NOMO-1 (cell line): ENCODE data around the gene HJV.
A peak's percentile ranks its signal among the peaks of the same experiment; 100 is the strongest.

Experiments
- DNase-seq, 2 experiments: peaks; one replicate each; lab custom pipeline; 2025; ENCODE audit not compliant: unreplicated experiment in 2 of 2; lab: John Stamatoyannopoulos, UW

The HJV gene

DNA sequence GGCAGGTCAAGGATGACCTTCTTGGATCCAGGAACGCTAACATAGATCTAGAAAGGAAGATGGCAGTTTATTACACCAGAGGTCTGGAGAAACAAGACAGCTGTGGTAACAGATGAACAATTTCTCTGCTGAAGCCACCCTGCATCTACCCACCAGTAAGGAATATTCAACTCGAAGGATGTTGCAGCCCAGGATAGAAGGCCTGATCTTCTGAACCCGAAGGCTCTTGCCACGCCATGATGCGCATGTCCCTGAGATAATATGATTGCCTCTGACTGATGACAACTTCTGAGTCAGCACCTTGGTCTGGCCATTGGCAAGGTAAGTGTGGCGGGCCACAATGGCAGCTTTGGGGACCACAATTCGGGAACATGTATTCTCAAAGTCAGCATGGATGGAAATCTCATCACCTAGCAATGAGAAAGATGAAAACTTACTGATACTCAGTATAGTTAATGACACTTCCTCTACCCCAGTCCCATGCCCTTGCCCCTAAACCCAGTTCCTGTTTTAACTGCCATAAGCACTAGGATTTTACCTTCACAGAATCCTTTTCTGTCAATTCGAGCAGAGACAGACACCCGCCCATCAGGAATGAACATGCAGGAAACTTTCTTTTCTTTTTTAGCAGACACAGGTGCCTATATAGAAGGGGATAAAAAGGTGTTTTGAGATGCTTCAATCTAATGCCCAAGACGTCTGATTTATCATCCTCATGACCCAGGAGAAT is 27.0 kb downstream of the HJV start:
- peak; percentile 27 to 55 for DNase-seq

DNA sequence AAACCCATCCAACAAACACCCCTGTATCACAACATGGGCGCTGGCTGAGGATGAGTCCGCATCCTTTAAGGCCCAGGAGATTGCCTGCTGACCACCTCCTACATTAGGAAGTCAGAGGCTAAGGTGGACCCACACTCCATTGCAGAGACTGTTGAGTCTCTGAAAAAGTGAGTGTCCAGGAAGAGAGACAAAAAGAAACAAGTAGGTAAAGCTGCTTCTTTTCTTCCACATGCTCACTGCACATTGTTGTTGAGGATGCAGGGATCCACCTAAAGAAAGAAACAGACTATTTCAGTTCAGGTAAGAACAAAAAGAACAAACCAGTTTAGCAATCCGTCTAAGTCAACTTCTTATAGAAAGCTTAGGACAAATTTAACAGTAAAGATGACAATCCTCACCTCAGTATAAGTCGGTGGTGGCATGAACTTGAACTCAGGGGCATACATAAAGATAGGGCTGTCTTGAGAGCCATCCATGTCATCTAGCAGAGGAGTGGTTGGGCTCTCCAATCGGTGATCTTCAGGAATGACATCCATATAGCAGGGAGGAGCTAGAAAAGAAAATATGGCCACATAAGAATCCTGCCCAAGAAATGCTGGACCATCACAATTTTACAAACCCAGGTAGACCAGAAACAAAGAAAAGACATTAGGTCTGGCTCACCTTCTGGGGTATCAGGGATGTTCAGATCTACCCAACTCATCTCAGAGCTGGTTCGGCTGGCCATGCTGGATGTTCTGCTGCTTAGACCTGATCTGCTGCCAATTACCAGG is 27.7 kb downstream of the HJV start:
- no peak for DNase-seq

DNA sequence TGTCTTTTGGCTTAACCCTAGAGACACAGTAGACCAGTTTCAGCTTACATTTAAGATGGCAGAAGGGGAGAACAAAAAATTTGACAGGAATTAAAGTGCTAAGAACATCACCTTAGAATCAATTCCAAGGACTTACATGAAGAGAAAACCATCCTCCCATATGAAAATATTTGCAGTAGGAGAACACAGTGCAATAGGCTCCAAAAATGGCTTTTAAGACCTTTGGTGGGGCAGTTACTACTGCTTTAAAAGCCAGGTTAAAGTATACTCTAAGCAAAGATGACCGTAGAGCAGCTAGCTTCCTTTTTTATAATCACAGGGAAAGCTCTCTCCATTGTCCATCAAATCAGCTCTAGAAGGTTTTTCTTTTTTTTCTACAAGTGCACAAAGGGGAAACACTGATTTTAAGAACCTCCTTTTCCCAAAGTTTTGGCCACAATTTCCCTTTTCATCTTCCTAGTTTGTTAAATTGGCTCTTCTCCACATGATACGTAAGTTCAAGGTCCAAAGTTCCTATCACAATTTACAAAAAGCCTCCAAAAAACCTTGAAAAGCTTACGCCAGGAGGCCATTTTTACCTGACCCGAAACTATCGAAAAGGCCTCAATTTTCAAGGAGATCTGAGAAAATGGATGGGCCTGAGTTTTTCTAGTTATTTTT is 28.4 kb downstream of the HJV start:
- no peak for DNase-seq

DNA sequence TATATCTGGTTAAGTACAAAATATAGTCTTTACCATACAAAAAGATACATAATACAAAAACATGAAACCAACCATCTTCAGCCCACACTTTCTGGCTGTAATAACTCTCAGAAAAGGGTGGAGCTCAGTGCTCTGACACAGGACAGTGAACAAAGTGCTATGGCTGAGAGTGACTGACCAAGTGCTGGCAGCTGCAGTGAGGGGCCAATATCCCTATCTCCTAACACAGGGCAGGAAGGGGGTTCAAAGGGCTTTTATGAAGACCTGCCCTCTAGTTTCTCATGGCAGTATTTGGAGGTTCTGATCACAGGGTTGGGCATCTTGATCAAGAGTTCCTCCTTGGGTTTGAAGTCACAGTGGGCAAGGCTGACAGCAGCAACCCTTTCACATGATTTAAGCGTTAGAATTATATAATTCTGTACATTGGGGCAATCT is 29.0 kb downstream of the HJV start:
- no peak for DNase-seq

DNA sequence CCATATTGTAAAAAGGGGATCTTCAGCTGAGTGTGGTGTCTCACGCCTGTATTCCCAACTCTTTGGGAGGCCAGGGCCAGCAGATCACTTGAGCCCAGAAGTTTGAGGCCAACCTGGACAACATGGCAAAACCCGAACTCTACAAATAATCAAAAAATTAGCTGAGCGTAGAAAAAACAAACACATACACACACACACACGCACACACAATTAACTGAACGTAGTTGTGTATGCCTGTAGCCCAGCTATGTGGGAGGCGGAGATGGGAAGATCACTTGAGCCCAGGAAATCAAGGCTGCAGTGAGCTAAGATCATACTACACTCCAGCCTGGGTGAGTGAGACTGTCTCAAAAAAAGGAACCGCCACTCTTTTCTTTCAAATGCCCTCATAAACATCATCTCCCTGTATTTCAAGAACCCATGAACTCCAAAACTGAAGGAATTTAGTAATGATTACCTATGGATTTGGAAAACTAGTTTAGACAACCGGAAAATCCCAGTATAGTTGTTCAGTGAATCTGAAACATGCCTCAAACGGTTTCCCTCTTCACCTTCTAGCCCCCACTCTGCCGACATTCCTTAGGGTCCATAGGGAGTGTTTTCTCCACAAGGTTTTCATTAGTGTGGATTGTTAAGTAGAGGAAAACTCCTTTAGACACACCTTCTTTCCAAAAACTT is 29.7 kb downstream of the HJV start:
- DNase-seq = no peak

DNA sequence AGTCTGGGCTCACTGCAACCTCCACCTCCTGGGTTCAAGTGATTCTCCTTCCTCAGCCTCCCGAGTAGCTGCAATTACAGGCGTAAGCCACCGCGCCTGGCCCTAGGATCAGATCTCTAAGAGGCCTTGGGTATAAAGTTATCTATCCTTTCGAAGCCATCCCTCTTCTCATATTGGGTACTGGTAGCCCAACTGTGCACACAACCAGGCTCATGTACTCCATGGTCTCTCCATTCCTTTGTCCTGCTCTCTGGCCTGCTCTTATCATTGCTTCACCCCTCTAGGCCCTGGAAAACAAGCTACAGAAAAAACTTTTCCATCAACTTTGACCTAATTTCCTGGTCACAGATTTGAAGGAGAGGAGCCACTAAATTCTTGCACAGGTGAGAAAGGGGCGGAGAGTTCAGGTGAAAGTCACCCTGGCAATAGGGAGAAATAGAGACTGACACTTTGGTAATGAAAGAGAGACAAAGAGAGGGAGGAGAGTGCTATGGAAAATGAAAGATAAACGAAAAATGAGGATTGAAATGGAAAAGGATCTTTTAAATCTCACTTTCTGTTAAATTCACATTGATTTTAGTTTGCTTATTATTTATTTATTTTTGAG is 31.2 kb downstream of the HJV start:
- DNase-seq = no peak

DNA sequence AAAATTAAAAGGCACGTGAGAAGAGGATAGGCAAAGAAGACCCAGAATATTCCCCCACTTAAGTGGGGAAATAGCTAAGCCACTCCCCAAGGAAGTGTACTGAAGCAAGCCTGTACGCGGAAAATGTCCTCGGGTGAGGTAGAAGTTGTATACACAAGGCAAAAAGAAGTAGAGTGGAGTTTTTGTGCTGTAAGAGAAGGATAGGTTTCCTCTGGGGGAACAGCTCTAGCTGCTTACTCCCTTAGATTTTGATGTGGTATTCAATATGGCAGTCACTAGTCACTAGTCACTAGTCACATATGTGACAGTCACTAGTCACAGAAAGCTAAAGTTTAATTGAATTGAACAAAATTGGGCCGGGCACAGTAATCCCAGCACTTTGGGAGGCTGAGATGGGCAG is 32.8 kb downstream of the HJV start:
- no peak for DNase-seq

DNA sequence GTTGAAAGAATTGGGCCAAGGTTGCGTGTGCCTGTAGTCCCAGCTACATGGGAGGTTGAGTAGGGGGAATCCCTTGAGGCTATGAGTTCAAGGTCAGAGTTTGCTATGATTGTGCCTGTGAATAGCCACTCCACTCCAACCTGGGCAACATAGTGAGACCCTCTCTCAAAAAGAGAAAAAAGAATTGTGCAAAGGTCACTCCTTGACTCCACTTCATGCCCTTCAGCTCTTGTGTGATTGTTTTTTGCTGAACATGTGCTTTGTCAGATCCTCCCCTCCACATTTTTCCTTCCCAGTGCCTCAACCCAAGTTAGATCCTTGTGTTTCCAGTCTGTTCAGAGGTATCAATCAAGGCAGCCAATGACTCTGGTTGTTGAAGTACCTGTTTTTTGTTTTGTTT is 33.6 kb downstream of the HJV start:
- DNase-seq = no peak

DNA sequence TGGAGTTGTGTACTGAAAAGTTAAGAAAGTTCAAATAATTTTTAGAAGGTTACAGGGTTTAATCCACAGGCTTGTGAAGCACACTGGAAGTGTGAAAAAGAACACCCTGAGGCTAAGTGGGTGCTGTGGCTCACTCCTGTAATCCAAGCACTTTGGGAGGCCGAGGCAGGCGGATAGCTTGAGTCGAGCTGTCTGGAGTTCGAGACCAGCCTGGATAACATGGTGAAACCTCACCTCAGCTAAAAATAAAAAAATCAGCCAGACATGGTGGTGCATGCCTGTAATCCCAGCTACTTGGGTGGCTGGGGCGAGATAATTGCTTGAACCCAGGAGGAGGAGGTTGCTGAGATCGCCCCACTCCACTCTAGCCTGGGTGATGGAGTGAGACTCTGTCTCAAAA is 35.0 kb downstream of the HJV start:
- DNase-seq = no peak

DNA sequence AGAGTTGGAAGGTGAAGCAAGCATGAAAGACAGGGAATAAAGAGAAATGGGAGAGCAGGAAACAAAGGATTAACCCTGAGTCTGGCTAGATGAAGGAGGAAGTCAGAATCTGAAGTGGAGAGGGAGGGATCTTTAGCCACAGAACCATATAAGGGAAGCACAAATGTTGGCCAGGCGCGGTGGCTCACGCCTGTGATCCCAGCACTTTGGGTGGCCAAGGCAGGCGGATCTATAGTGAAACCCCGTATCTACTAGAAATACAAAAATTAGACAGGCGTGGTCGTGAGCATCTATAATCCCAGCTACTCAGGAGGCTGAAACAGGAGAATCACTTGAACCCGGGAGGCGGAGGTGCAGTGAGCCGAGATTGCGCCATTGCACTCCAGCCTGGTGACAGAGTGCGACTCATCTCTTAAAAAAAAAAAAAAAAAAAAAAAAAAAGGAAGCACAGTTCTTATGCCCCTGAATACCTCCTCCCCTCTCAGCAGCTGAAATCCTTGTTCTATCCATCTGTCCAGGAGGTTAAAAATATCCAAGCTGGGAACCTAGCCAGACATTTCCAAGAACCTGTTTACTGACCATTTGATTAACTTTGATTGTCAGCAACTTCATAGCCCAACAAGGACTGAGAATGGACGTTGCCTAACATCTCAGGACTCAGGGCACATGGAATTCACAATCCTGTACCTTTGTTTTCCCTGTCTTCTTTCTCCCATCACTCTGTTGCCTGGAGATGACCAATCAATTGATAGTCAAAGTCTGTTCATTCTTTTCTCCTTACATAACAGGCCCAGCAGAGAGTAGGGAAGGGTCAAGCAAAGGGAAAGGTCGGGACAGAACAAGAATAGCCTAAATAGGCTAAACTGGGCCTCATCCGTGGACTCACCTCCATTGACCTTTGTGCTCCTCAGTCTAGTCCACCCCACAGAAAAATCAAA is 35.8 kb downstream of the HJV start:
- DNase-seq = peak; percentile 65 to 85

DNA sequence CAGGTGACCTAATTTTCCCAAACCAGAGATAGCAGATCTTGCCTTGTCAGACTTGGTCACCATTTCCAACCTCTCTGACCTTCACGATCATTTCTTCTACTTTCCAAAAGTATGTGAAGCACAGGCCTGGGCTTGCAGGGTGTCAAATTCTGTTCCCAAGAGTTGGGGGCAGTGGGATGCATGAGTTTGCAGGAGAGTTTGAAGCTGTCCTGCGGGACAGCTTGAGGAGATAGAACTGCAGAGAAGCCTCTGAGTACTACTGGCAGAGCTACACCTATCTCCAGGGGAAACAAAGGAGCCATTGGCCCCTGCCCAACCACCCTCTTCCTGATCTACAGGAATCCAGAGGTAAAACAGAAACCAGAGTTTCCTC is 36.4 kb downstream of the HJV start:
- DNase-seq = no peak

DNA sequence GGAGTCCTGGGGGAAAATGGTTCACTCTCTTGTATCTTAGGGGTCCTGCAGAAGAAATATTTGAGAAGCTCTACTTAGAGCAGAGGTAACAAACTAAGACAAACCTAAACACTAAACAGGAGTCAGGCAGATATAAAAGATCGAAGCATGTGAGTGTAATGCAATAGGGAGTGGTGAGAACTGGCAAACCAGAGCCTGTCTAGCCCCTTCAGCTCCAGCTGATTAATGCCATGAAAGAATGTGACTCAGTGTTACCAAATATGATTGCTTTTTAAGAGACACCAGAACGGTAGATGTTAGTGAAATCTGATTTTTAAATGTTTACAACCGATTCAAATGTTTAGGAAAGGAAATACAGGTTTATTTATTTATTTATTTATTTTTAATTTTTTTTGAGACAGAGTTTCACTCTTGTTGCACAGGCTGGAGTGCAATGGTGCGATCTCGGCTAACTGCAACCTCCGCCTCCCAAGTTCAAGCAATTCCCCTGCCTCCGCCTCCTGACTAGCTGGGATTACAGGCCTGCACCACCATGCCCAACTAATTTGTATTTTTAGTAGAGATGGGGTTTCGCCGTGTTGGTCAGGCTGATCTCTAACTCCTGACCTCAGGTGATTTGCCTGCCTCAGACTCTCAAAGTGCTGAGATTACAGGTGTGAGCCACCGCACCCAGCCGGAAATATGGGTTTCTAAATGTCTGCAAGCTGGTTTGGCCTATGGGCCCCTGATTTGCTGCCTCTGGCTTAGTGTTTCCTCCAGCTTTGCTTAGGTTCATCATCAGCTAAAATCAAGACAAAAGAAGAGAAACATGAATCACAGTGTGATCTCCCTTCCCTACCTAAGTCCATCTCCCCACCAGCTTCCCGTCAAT is 37.3 kb downstream of the HJV start:
- DNase-seq = no peak

DNA sequence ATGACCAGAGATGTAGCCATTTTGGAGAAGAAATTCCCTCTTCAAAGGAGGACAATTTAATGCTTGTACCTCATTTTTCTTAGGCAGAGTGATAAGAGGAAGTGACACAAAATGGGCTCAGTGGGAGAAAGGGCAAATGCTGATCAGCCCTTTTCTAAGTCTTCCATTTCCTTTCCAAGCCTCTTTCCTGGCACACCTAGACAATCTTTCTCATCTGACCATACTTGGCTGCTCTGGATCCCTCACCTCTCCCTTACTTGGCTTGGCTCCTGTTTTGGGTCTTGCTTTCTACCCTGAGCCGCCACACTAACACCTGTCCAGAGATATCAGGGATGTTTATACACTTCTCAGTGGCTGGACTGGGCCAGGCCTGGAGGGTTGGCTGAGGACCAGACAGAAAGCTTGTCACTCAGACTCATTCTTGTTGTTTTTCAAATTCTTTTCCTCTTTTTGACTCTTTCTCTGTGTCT is 38.3 kb downstream of the HJV start:
- peak in 1 of 2 experiments; percentile 21 for DNase-seq

DNA sequence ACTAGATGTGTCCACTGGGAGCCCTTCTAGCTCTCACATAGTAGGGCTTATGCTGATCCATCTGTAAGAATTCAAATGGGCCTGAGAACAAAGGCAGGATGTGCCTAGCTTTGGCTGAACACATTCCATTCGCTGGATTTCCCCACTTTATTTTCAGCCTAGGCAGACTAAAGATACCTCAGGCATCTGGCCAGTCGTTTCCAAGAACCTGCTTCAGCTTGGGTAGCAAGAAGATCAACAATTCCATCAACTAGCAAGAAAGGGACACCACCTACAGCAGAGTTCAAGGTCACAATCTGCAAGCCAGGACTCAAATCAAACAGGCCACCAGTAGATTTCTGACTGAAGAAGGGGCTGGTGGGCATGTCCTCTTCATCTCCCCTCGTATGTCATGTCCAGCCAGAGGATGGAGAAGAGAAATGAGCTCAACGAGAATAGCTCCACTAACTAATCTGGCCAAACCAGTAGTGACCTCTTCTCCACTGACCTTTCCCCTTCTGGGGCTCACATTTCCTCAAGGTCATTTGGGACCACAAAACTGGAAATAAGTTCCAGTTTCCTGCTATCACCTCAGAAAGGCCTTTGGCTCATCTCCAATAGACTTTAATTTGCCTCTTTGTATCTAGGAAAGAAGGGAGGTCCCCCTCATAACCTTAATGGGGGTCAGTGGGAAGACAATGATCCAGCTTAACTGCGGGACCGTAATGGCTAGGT is 39.4 kb downstream of the HJV start:
- DNase-seq = no peak

DNA sequence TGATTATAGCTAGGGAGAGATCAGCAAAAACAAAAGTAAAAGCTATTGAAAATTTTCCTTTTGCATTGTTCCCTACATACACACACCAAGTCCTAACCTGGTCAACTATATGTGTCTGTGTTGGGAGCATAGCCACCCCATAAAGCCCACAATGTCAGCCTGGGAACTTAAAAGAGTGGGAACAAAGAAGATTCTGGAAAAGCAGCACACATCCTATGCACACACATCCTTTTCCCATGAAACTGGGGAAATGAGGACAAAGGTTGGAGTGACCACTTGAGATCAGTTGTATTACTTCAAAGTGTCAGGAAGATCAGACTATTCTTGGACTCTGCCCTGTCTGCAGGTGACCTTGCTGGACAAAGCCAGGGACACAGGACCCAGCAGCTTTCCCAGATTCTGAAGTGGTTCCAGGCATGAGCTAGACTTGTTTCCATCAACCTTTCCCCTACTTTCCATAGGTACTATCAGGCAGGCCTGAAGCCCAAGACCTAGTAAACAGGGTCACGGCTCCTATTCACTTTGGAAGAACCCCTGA is 41.0 kb downstream of the HJV start:
- no peak for DNase-seq

DNA sequence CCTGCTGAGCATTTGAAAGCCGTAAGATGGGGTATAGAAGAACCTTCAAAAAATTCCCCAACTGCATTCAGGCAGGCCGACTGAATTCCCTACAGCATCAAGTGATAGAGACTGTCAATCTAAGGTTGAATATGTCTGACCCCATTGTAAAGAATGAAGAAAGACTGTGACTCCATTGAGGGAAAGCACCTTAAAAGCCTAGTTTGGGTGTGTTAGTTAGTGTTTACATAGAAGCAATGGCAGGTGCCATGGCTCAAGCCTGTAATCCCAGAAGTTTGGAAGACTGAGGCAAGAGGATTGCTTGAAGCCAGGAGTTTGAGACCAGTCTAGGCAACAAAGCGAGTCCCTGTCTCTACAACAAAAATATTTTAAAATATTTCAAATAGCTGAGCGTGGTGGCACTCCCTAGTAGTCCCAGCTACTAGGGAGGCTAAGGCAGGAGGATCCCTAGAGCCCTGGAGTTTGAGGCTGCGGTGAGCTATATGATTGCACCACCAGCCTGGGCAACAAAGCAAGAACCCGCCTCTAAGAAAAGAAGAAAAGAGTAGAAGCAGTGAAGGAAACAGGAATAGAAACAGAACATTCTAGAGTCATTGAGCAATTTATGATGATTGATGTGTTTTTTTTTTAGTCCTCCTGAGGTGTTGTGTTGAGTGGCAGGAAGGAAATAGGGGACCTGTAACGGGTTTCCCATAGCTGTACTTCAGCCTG is 41.6 kb downstream of the HJV start:
- peak; percentile 79 to 91 for DNase-seq
